Jurkat, Clone E6-1 (cell line): ENCODE results near the gene PARP6.
"Not testable (repeated sequence)": the region's sequence is repeated elsewhere in the genome, so short reads cannot be mapped to it uniquely, and the experiment has no call there.

Experiments
- DNase-seq: peaks from one replicate; pipeline ENCODE4 v3.0.0-alpha.2; 2011; ENCODE audit warnings: low read depth, low spot score
- H3K4me3 ChIP-seq: 2 replicates; pipeline ENCODE4 v1.5.1; 2011; ENCODE audit warnings: mild to moderate bottlenecking, low read length, control low read depth, moderate library complexity

PARP6 gene

GRCh38 chr15:72285402-72285801 is 13.0 kb upstream of the PARP6 start:
- H3K4me3 ChIP-seq, result no peak overlapping the region
- DNase-seq, result no peak

GRCh38 chr15:72284781-72285180 is 12.4 kb upstream of the PARP6 start:
- no peak for DNase-seq
- no peak overlapping the region for H3K4me3 ChIP-seq

- H3K4me3 ChIP-seq, result no peak overlapping the region
- DNase-seq, result no peak
Measured at GRCh38 chr15:72281713-72282112, 9.4 kb upstream of the PARP6 start.

GRCh38 chr15:72280751-72281150 is 8.4 kb upstream of the PARP6 start:
- no peak overlapping the region for H3K4me3 ChIP-seq
- DNase-seq, result no peak

- no peak for DNase-seq
- no peak overlapping the region for H3K4me3 ChIP-seq
Measured at GRCh38 chr15:72278737-72279136, 6.4 kb upstream of the PARP6 start.

GRCh38 chr15:72276326-72276700 is 4.0 kb upstream of the PARP6 start:
- DNase-seq, result no peak
- no peak overlapping the region for H3K4me3 ChIP-seq

- H3K4me3 ChIP-seq, DNase-seq: not testable (repeated sequence)
Measured at GRCh38 chr15:72275635-72276325, 3.4 kb upstream of the PARP6 start.

GRCh38 chr15:72272997-72273352 is 621 bp upstream of the PARP6 start:
- DNase-seq, result no peak
- H3K4me3 ChIP-seq, result peak overlapping the region; percentile 56

GRCh38 chr15:72271895-72272212 is 500 bp downstream of the PARP6 start:
- peak overlapping the region; percentile 83 for H3K4me3 ChIP-seq
- DNase-seq, result no peak

GRCh38 chr15:72271221-72271620 is 1.1 kb downstream of the PARP6 start:
- H3K4me3 ChIP-seq, result peak overlapping the region; percentile 83
- DNase-seq, result no peak

GRCh38 chr15:72269739-72270138 is 2.6 kb downstream of the PARP6 start:
- no peak for DNase-seq
- H3K4me3 ChIP-seq, result no peak overlapping the region

- no peak for DNase-seq
- H3K4me3 ChIP-seq, result no peak overlapping the region
Measured at GRCh38 chr15:72265031-72265430, 7.3 kb downstream of the PARP6 start.

- DNase-seq, result no peak
- no peak overlapping the region for H3K4me3 ChIP-seq
Measured at GRCh38 chr15:72252663-72253299, 19.6 kb downstream of the PARP6 start.

GRCh38 chr15:72249142-72249810 is 23.1 kb downstream of the PARP6 start:
- H3K4me3 ChIP-seq, result no peak overlapping the region
- DNase-seq, result no peak

GRCh38 chr15:72248514-72248913 is 23.8 kb downstream of the PARP6 start:
- H3K4me3 ChIP-seq, result no peak overlapping the region
- DNase-seq, result no peak

GRCh38 chr15:72242775-72243370 is 29.5 kb downstream of the PARP6 start:
- DNase-seq, result no peak
- no peak overlapping the region for H3K4me3 ChIP-seq

- no peak for DNase-seq
- no peak overlapping the region for H3K4me3 ChIP-seq
Measured at GRCh38 chr15:72239652-72240051, 32.7 kb downstream of the PARP6 start.

GRCh38 chr15:72238586-72238985 is 33.8 kb downstream of the PARP6 start:
- H3K4me3 ChIP-seq, result no peak overlapping the region
- no peak for DNase-seq

GRCh38 chr15:72237853-72238224 is 34.5 kb downstream of the PARP6 start:
- no peak overlapping the region for H3K4me3 ChIP-seq
- DNase-seq, result no peak

- peak; percentile 86 for DNase-seq
- peak overlapping the region; percentile 41 for H3K4me3 ChIP-seq
Measured at GRCh38 chr15:72237029-72237852, 35.1 kb downstream of the PARP6 start.
